GM19043 (cell line): ENCODE measurements around the gene RAB40A.
"Not testable (repeated sequence)": the region's sequence is repeated elsewhere in the genome, so short reads cannot be mapped to it uniquely, and the experiment has no call there.

ENCODE experiments used
- ATAC-seq: cut with Tn5 transposase; IDR thresholded peaks from one replicate; pipeline ENCODE4 v1.9.1; 2021; ENCODE audit warnings: low read depth; ENCODE audit not compliant: unreplicated experiment

RAB40A gene

GRCh38 chrX:103524747-103525146 is 5.5 kb upstream of the RAB40A start:
- ATAC-seq: no peak

GRCh38 chrX:103523605-103524004 is 4.3 kb upstream of the RAB40A start:
- no peak for ATAC-seq

- no peak for ATAC-seq
Observed at GRCh38 chrX:103520386-103520785, 1.1 kb upstream of the RAB40A start.

GRCh38 chrX:103518571-103518970 is 718 bp downstream of the RAB40A start:
- no peak for ATAC-seq

- no peak for ATAC-seq
Observed at GRCh38 chrX:103517246-103517645, 2.0 kb downstream of the RAB40A start.

GRCh38 chrX:103513476-103514108 is 5.7 kb downstream of the RAB40A start:
- no peak for ATAC-seq

GRCh38 chrX:103513067-103513466 is 6.2 kb downstream of the RAB40A start:
- no peak for ATAC-seq

- ATAC-seq: no peak
Observed at GRCh38 chrX:103510031-103510430, 9.3 kb downstream of the RAB40A start.

- ATAC-seq: no peak
Observed at GRCh38 chrX:103503853-103504207, 15.5 kb downstream of the RAB40A start.

GRCh38 chrX:103503163-103503852 is 16.0 kb downstream of the RAB40A start:
- no peak for ATAC-seq

GRCh38 chrX:103498786-103499185 is 20.5 kb downstream of the RAB40A start:
- ATAC-seq: no peak

GRCh38 chrX:103495786-103496185 is 23.5 kb downstream of the RAB40A start:
- ATAC-seq: no peak

GRCh38 chrX:103493578-103493977 is 25.7 kb downstream of the RAB40A start:
- ATAC-seq: not testable (repeated sequence)

- ATAC-seq: not testable (repeated sequence)
Observed at GRCh38 chrX:103489733-103490132, 29.6 kb downstream of the RAB40A start.

- ATAC-seq: no peak
Observed at GRCh38 chrX:103488794-103489193, 30.5 kb downstream of the RAB40A start.

- no peak for ATAC-seq
Observed at GRCh38 chrX:103488332-103488731, 31.0 kb downstream of the RAB40A start.

GRCh38 chrX:103483720-103484119 is 35.6 kb downstream of the RAB40A start:
- ATAC-seq: no peak

GRCh38 chrX:103480526-103480925 is 38.8 kb downstream of the RAB40A start:
- ATAC-seq: no peak

- ATAC-seq: no peak
Observed at GRCh38 chrX:103477496-103477895, 41.8 kb downstream of the RAB40A start.

GRCh38 chrX:103475381-103475780 is 43.9 kb downstream of the RAB40A start:
- no peak for ATAC-seq

GRCh38 chrX:103469977-103470376 is 49.3 kb downstream of the RAB40A start:
- ATAC-seq: not testable (repeated sequence)

GRCh38 chrX:103467887-103468286 is 51.4 kb downstream of the RAB40A start:
- no peak for ATAC-seq
